DOHH2 (cell line): ENCODE data around the gene CDC42BPA.

Experiments used
- CTCF ChIP-seq: fragments of 200-600 bp; sonication (generic); IDR thresholded peaks from one replicate; pipeline ENCODE4 v1.5.1; 2014; ENCODE audit warnings: antibody characterized with exemption, mild to moderate bottlenecking, low read depth, low read length; ENCODE audit not compliant: poor library complexity, severe bottlenecking
- EZH2phosphoT487 ChIP-seq: fragments of 200-600 bp; sonication (generic); IDR thresholded peaks from 2 replicates; pipeline ENCODE4 v1.6.1; 2017; ENCODE audit warnings: borderline replicate concordance, mild to moderate bottlenecking, antibody characterized with exemption, low read length, moderate library complexity, mixed read lengths

- TF ChIP-seq CTCF (no peak), EZH2phosphoT487 (no peak)
Observed at GRCh38 chr1:226993814-226994585, 324.3 kb downstream of the CDC42BPA start.
